LHCN-M2 (cell line): ENCODE measurements around the gene KPNA3. TPM values are rescaled to one million over a fixed set of nuclear protein-coding genes. Genes with fewer than 3 reads are reported as not detected.
"Not testable (repeated sequence)": the region's sequence is repeated elsewhere in the genome, so short reads cannot be mapped to it uniquely, and the experiment has no call there.

Experiments used
- DNase-seq: peaks from one replicate; pipeline ENCODE4 v3.0.0-alpha.2; 2012; ENCODE audit warnings: low read depth
- polyA plus RNA-seq: library from polyadenylated mRNA; unstranded; fragments of >200 nt; gene quantifications from one replicate; pipeline ENCODE4 v1.2.1, GENCODE V29; 2012; ENCODE audit warnings: missing spikeins
- total RNA-seq: library from RNA; depleted of rRNA; stranded (reverse); fragments of >200 nt; gene quantifications from 2 replicates; pipeline ENCODE4 v1.2.3, GENCODE V29; 2014; rRNA removed

The KPNA3 gene
- total RNA-seq = 33.5 and 38.6 TPM in 2 replicates
- 23.9 TPM for polyA plus RNA-seq

- peak; percentile 95 for DNase-seq
These were observed at the start of gene KPNA3 for GRCh38 chr13:49792550-49793324. Gene KPNA3, minus strand, starts transcription at chr13:49792682. Its CDS starts 176 bp downstream, at chr13:49792506.

- DNase-seq = no peak
These were observed 49.5 kb upstream of the KPNA3 start for GRCh38 chr13:49841964-49842363.

GRCh38 chr13:49840675-49841074, 48.2 kb upstream of the KPNA3 start:
- DNase-seq = no peak

GRCh38 chr13:49840266-49840665, 47.8 kb upstream of the KPNA3 start:
- no peak for DNase-seq

GRCh38 chr13:49838989-49839388, 46.5 kb upstream of the KPNA3 start:
- no peak for DNase-seq

GRCh38 chr13:49836516-49836915, 44.0 kb upstream of the KPNA3 start:
- DNase-seq = no peak

GRCh38 chr13:49833402-49833801, 40.9 kb upstream of the KPNA3 start:
- no peak for DNase-seq

- no peak for DNase-seq
These were observed 39.0 kb upstream of the KPNA3 start for GRCh38 chr13:49831455-49831854.

- no peak for DNase-seq
These were observed 38.2 kb upstream of the KPNA3 start for GRCh38 chr13:49830721-49831120.

GRCh38 chr13:49829715-49830114, 37.2 kb upstream of the KPNA3 start:
- no peak for DNase-seq

- DNase-seq = no peak
These were observed 36.0 kb upstream of the KPNA3 start for GRCh38 chr13:49828453-49828852.

GRCh38 chr13:49827891-49828290, 35.4 kb upstream of the KPNA3 start:
- no peak for DNase-seq

- DNase-seq = no peak
These were observed 34.9 kb upstream of the KPNA3 start for GRCh38 chr13:49827336-49827735.

- DNase-seq = peak; percentile 54
These were observed 28.9 kb upstream of the KPNA3 start for GRCh38 chr13:49821216-49822009.

GRCh38 chr13:49820591-49821215, 28.2 kb upstream of the KPNA3 start:
- no peak for DNase-seq

- not testable (repeated sequence) for DNase-seq
These were observed 23.6 kb upstream of the KPNA3 start for GRCh38 chr13:49816047-49816446.

- DNase-seq = no peak
These were observed 22.2 kb upstream of the KPNA3 start for GRCh38 chr13:49814551-49815270.

GRCh38 chr13:49812812-49813211, 20.3 kb upstream of the KPNA3 start:
- DNase-seq = no peak

GRCh38 chr13:49811527-49811908, 19.0 kb upstream of the KPNA3 start:
- DNase-seq = no peak

- peak; percentile 42 for DNase-seq
These were observed 18.4 kb upstream of the KPNA3 start for GRCh38 chr13:49810567-49811526.
